DMS 273 (cell line): Measurements from ENCODE around the gene PHOSPHO1.

Source experiments
- DNase-seq: peaks from one replicate; lab custom pipeline; 2025; ENCODE audit not compliant: unreplicated experiment; lab: John Stamatoyannopoulos, UW

Gene PHOSPHO1

DNA sequence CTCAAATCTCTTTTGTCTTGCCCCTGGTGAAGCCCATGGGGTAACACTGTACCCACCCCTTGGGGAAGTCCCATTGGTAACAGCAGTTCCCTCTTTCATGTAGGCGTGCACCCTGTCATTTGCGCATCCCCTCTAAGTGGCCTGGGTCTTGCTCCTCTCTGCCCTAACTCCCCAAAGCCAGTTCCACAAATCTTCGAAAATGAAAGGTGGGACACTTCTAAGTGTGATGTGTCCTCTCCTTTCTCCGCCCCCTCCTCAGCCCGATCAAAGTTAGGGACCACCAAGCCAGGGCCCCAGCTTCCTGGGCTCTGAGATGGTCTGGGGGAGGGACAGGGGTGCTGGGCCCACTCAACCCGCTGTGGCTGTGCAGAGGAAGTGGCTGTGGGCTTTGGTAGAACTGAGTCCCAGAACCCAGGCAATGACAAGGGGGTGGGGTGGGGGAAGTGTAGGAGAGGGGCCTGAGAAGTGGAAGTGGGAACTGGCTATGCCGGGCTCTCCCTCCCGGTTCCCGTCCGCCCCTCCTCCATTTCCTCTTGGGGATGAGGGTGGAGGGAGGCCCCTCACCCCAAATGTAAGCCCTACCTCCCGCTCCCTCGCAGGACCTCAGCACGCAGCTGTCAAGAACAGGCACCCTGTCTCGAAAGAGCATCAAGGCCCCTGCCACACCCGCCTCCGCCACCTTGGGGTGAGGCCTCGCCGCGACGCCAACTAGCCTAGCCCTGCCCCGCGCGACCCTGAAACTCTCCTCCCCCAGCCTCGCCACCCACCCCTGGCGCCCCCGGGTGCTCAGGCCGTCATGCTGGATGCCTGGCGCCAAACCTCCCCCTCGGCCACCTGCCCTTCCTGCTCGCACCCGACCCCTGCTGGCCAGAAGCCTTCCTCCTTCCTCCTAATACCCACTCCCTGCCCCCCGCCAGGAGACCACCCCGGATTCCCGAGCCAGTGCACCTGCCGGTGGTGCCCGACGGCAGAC is 11.4 kb downstream of the PHOSPHO1 start:
- DNase-seq = peak; percentile 30

GRCh38 chr17:49217651-49218413 is 12.8 kb downstream of the PHOSPHO1 start:
- DNase-seq = no peak

DNA sequence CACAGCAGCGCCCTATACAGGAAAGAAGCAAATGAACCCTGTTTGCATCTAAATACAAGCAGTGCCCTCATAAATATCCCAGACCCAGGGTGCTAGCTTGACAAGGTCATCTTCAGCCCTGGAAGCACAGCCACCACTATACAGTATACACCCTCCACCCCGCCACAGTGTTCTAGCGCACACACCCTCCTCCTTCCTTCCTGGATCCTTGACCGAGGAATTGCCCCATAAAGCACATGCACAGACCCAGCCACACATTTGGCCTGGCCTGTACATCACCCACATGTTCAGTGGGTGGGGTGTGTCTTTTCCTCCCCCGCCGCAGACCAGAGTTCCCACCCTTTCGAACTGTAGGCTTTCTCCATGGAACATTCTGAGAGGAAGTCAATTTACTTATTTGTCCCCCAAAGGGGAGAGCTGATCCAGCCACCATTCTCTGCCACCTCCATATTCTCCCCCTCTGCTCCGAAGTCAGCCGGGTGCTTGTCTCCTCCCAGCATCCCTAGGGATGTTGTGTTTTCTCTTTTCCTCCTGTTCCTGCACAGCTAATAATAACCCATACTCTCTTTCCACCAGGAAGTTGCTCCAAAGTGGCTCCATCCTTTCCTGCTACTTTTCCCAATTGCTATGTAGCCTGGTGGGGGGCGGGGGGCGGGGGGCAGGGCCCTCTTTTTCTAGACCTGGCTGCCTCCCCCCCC is 13.5 kb downstream of the PHOSPHO1 start:
- DNase-seq = no peak

DNA sequence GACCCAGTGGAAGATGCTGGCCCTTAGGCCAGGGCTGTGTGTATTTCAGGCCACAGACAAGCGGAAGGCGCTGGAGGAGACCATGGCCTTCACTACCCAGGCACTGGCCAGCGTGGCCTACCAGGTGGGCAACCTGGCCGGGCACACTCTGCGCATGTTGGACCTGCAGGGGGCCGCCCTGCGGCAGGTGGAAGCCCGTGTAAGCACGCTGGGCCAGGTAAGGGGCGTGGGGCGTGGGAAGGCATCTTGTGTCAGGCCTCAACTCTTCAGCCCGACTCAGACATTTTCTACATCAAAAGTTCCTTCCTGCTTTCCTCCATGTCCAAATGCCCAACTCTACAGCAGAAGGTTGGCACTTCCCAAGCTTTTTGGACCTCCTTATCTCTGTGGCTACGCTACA is 14.1 kb downstream of the PHOSPHO1 start:
- no peak for DNase-seq

DNA sequence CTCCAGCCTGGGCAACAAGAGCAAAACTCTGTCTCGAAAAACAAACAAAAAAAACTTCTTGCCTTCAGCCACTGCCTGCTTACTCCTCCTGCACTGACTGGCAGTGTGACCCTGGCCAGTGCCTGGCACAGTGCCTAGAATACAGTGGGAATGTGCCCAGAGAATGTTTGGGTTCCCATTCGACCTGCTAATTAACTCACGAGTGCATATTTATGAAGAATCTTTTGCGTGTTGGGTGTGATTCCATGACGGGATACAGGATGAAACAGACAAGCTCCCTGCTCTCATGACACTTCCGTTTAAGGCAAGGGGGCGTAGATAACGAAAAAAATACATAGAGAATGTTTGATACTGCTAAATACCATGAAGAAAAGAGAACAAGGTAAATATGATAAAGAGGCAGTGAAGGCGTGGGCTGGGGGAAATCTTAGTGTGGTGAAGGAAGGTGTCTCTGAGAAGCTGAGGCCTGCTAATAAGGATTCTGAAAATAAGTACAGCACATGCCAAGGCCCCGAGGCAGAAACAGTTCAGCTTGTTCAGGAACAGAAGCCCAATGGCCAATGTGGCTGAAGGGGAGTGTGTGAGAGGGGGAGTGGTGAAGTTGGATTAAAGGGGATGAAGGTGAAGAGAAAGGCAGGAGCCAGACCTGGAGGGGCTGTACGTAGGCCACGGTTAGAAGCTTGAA is 15.8 kb downstream of the PHOSPHO1 start:
- peak; percentile 15 for DNase-seq

DNA sequence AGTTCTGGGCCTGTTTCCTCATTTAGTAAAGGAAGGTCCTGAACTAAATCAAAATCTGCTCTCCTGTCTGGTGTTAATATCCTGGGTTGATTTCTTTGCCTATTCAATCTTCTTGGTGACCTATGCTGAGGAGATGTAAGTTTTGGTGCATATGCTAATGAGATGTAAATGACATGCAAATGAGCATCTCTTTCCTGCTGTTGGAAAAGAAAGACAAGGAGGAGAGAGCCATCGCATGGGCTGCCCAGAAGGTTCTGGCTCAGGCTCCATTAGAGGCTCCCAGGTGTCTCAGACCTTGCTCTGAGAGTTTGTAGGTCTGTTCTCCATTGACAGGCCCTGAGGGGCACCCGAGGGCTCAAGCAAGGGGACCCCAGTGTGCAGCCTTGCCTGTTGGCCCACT is 16.7 kb downstream of the PHOSPHO1 start:
- DNase-seq = no peak

DNA sequence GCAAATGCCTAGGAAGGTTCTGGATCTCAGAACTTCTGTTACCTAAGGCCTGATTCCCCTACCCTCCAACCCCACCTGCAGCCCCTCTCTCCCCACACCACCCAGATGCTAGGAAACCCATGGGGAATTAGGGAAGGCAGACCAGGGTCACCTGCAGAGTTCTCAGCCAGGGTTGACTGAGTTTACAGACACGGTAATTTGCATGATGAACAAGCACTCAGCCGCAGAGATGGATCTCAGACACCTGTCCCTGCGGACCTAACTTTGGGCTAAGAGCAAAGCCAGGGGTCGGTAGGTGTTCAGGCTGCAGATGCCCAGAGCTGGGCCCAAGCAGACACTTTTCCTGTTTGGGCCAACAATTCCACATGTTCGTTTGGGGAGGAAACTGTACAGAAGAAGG is 17.2 kb downstream of the PHOSPHO1 start:
- no peak for DNase-seq

DNA sequence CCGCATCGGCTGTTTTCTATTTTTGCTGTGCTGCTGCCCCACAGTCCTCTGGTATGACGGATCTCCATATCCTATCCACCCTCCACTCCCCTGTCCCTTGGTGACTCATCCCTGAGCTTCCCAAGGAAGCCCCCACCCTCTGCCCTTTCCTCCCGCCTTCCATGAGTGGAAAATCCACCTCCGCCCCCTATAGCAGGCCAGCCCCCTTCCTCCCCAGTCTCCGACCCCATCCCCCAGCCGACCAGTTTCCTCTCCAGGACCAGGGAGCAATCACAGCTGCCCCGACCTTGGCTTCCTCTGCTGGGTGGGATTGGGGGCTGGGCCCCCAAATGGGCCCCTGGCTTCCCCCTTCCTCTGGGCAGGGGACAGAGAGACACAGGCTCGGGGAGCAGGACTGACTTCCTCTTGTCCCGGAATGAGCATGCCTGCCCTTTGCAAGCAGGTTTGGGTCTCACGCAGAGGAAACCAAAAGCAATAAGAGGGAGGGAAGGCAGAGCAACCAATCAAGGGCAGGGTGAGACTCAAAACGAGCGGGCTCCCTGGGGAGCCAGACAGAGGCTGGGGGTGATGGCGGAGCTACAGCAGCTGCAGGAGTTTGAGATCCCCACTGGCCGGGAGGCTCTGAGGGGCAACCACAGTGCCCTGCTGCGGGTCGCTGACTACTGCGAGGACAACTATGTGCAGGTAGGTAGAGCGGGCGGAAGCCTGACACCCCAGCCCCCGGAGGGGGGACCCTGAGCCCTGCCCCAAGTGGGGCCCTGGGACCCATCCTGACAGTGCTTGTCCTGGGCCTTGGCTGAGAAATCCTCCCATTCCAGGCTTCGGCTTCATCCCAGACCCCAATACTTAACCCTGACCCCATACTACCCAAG is 20.2 kb downstream of the PHOSPHO1 start, which contains the start of the genes ABI3 and GNGT2:
TSS of gene ABI3 (plus strand) at position 550 of the 872 bp plus-strand sequence. CDS start at position 568, 18 bp downstream.
TSS of gene GNGT2 (minus strand) at position 417 of the 872 bp plus-strand sequence. CDS start 3,152 bp downstream, outside the sequence.
- no peak for DNase-seq

- no peak for DNase-seq
These were observed 21.5 kb downstream of the PHOSPHO1 start for GRCh38 chr17:49209061-49209571.

DNA sequence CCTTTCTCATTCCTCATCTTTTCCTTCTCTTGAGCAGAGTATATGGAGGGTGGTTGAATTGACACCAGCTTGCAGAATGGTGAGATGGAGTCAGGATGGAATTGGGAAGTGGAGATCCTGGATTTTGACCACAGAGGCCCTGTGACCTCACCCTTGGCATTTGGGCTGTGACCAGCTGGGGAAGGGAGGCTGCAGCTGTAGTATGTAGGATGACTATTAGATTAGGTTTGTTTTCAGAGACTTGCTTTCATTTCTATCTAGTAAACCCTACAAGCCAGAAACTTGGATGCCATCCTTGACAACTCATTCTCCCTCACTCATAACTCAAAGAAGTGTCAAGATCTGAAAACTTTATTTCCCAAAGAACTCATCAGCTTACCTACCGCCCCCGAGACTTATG is 26.1 kb downstream of the PHOSPHO1 start:
- no peak for DNase-seq

DNA sequence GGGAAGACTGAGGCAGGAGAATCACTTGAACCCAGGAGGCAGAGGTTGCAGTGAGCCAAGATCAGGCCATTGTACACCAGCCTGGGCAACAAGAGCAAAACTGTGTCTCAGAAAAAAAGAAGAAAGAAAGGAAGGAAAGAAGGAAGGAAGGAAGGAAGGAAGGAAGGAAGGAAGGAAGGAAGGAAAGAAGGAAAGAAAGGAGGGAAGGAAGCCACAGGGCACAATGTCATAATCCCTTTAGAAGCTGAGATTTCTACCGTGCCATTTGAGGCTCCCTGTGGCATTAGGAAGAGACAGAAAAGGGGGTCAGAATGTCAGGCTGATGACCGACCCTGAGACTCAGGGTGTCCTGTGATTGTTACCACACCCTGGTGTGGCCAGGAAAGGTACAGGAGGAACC is 26.8 kb downstream of the PHOSPHO1 start:
- DNase-seq = no peak

- no peak for DNase-seq
These were observed 29.1 kb downstream of the PHOSPHO1 start for GRCh38 chr17:49201481-49201927.

DNA sequence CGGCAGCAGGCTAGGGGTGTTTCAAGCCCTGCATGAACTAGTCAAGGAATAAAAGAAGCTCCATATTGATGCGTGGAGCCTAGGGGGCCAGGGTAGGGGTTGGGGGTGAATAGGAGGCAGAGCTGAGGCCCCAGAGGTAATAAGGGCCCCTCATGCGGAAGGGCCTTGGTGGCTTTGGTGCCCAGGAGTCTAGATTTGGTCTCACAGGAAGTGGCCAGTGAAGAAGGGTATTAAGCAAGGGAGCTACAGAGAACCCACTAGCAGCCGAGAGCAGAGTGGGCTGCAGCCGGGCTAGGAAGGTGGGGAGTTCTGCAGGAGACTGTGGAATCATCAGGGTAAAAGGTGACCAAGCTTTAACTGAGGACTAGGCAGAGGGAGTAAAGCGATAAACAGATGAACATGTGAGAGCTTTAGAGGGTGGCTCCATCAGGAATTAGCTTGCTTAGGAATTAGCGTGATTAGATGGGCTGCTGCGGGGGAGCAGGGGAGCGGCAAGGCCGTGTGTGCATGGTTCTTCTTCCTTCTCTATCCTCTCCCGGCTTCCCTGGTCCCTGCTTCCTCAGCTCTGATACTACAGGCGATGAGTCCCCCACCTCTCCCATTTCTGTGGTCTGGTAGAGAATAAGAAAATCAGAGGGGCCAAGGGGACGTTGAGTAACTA is 30.0 kb downstream of the PHOSPHO1 start:
- DNase-seq = no peak

DNA sequence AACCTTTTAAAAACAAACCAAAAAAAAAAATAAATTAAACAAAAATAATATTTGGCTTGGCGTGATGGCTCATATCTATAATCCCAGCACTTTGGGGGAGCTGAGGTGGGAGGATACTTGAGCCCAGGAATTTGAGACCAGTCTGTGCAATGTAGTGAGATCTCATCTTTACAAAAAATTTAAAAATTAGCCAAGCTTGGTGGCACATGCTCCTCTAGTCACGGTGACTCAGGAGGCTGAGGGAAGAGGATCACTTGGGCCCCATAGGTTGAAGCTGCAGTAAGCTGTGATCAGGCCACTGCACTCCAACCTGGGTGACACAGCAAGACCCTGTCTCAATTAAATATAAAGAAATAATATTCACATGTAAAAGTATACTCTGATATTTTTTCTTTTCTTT is 32.4 kb downstream of the PHOSPHO1 start:
- no peak for DNase-seq

DNA sequence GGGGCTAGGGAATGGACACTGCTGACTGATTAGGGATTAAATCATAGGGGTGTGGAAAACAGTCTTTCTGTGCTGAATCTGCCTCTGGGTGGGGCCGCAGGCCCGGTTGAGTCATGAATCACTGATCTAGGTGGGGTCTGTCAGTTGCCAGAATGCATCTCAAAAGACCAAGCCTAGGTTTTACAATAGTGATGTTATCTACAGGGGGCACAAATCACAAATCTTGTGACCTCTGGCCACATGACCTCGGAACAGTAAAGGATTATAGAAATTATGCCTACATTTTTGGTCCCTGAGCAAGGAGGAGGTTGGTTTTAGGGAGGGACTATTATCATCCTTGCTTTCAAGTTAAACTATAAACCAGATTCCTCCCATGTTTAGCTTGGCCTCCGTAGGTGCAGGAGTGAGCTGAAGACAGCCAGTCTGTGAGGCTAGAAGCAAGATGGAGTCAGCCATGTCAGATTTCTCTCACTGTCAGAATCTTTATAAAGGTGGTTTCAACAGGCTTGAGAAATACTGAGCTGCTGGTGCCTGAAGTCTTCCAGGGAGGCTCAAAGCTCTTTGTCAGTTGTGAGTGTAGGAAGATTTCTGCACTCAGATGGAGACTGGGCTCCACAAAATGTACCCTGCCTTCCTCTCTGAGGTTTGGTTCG is 33.1 kb downstream of the PHOSPHO1 start:
- no peak for DNase-seq

- no peak for DNase-seq
These were observed 34.1 kb downstream of the PHOSPHO1 start for GRCh38 chr17:49196520-49196919.

GRCh38 chr17:49195751-49196150 is 34.8 kb downstream of the PHOSPHO1 start:
- DNase-seq = no peak

DNA sequence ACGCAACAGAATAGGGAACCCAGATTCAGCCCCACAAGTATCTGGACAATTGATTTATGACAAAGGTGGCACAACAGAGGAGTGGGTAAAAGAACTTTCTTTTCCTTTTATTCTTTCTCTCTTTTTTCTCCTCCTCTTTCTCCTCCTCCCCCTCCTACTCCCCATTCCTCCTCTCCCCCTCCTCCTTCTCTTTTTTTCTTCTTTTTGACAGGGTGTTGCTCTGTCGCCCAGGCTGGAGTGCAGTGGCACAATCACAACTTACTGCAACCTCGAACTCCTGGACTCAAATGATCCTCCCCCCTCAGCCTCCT is 36.3 kb downstream of the PHOSPHO1 start:
- no peak for DNase-seq
